Inflammatory macrophage treated with lipopolysaccharide for 4 hours (primary cell): Measurements from ENCODE around the gene MALSU1.

Experiments used
- DNase-seq: peaks from one replicate; pipeline ENCODE4 v3.0.0-alpha.2; 2020

MALSU1 gene

GRCh38 chr7:23336799-23337283, 37.7 kb downstream of the MALSU1 start:
- no peak for DNase-seq

GRCh38 chr7:23337374-23337773, 38.2 kb downstream of the MALSU1 start:
- no peak for DNase-seq

- DNase-seq = no peak
Observed at GRCh38 chr7:23338439-23338838, 39.3 kb downstream of the MALSU1 start.

- DNase-seq = no peak
Observed at GRCh38 chr7:23338863-23339262, 39.7 kb downstream of the MALSU1 start.

GRCh38 chr7:23341846-23342598, 42.9 kb downstream of the MALSU1 start:
- no peak for DNase-seq

- no peak for DNase-seq
Observed at GRCh38 chr7:23343102-23343501, 44.0 kb downstream of the MALSU1 start.

- no peak for DNase-seq
Observed at GRCh38 chr7:23343806-23344475, 44.8 kb downstream of the MALSU1 start.

- no peak for DNase-seq
Observed at GRCh38 chr7:23345601-23346000, 46.5 kb downstream of the MALSU1 start.

GRCh38 chr7:23346316-23346715, 47.2 kb downstream of the MALSU1 start:
- DNase-seq = peak; percentile 57

GRCh38 chr7:23347033-23347681, 48.0 kb downstream of the MALSU1 start:
- DNase-seq = peak; percentile 55

- DNase-seq = peak; percentile 88
Observed at GRCh38 chr7:23347682-23348180, 48.6 kb downstream of the MALSU1 start.

- DNase-seq = no peak
Observed at GRCh38 chr7:23349484-23350157, 50.5 kb downstream of the MALSU1 start.

GRCh38 chr7:23350466-23350865, 51.3 kb downstream of the MALSU1 start:
- DNase-seq = no peak

- no peak for DNase-seq
Observed at GRCh38 chr7:23353172-23353571, 54.0 kb downstream of the MALSU1 start.

- no peak for DNase-seq
Observed at GRCh38 chr7:23356168-23356567, 57.0 kb downstream of the MALSU1 start.

GRCh38 chr7:23356726-23357125, 57.6 kb downstream of the MALSU1 start:
- DNase-seq = no peak

GRCh38 chr7:23357190-23358093, 58.3 kb downstream of the MALSU1 start:
- DNase-seq = peak; percentile 54

GRCh38 chr7:23358152-23358674, 59.1 kb downstream of the MALSU1 start:
- DNase-seq = no peak
